GM21423 (cell line): ENCODE results near the gene PUSL1.
"Not testable (repeated sequence)": the region's sequence is repeated elsewhere in the genome, so short reads cannot be mapped to it uniquely, and the experiment has no call there.

Experiments used
- ATAC-seq: cut with Tn5 transposase; IDR thresholded peaks from one replicate; pipeline ENCODE4 v1.9.1; 2021; ENCODE audit warnings: mild to moderate bottlenecking, moderate library complexity; ENCODE audit not compliant: unreplicated experiment

PUSL1 gene

DNA sequence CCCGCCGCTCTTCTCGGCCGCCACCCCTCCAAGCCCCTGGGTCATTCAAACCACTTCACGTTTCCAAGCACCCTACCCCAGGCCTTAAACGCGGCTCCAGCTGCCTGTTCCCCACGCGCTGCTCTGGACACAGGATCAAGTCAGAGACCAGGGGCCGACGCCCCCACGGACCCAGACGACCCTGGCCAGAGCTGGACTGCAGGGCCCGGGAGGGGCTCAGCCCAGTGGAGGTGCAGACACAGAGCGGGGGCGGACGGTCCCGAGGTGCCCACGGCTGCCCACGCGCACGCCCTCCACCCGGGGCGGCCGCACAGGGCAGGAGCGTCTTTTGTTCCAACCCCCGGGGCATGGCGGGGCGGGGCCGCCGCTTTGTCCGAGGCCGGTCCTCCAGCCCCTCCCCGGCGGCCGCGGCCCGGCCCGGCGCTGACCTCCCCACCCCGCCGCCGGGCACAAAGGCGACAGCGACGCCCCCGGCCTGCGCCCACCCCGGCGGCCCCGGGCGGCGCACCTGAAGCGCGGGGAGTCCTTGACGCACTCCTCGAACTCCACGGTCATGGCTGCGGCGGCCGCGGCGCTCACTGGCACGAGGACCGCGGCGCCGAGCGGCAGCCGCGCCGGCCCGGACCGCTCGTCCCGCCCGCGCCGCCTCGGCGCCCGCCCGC, 1.0 kb upstream of the PUSL1 start:
- no peak for ATAC-seq

DNA sequence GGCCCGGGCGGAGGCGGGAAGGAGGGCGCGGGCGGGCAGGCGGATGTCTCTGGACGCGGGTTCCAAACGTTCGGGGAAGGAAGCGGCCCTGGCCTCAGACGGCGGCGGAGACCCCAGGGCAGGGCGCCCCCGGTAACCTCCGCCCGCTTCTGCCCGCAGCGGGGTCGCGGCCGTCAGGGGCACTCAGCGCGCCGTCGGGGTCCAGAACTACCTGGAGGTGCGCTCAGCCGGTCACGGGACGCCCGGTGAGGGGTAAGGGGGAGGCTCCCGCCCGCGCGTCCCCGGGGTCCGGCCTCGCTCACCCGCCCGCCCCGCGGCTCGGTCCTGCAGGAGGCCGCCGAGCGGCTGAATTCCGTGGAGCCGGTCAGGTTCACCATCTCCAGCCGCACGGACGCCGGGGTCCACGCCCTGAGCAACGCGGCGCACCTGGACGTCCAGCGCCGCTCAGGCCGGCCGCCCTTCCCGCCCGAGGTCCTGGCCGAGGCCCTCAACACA, 406 bp downstream of the PUSL1 start:
- ATAC-seq = no peak

DNA sequence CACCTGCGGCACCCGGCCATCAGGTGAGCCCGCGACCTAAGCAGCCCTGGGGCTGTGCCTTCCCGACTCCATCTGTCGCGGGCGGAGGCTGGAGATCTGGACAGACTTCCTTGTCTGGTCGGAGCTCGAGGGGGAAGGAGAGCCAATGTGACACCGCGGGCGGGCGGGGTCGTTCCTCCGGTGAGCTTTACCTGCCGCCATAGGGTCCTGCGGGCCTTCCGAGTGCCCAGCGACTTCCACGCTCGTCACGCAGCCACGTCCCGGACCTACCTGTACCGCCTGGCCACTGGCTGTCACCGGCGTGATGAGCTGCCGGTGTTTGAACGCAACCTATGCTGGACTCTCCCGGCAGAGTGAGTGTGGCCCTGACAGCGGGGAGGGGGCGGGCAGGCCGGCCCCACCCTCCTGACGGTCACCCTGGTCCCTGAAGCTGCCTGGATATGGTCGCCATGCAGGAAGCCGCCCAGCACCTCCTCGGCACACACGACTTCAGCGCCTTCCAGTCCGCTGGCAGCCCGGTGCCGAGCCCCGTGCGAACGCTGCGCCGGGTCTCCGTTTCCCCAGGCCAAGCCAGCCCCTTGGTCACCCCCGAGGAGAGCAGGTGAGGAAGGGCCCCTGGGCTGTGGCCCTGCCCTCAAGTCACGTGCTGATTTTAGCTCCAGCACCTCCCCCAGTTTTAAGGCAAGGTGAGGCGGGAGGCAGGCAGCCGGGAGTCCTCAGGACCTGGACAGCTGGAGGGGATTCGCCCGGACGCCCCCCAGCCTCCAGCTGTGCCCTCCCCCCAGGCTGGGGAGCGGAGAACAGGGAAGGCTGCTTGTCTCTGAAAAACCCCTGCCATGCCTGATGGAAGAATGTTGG, 1.1 kb downstream of the PUSL1 start:
- ATAC-seq = no peak

DNA sequence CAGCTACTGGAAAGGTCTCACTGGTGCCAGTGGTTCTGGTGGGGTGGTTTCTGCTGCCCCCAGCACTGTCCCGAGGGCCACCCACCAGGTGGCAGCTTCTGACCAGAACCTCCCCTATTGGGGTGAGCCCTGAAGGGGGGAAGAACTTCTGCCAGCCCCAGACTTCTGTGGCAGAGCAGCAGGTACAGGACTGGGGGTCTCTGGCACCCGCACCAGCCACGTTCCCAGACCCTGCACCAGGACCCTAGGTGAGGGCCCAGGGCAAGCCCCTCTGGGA, 1.6 kb downstream of the PUSL1 start:
- no peak for ATAC-seq

DNA sequence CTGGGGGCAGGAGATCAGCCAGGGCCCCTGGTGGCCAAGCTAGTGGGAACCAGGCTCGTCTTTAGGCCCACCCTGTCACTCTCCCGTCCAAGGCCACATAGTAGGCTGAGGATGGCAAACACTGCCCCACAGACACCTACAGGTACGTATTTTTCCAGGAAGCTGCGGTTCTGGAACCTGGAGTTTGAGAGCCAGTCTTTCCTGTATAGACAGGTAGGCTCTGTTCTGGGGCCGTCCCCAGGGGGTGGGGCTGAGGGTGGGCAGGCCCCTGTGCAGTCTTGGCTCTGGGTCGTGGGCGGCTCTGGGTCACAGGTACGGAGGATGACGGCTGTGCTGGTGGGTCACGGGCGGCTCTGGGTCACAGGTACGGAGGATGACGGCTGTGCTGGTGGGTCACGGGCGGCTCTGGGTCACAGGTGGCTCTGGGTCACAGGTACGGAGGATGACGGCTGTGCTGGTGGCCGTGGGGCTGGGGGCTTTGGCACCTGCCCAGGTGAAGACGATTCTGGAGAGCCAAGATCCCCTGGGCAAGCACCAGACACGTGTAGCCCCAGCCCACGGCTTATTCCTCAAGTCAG, 2.2 kb downstream of the PUSL1 start:
- ATAC-seq = no peak

DNA sequence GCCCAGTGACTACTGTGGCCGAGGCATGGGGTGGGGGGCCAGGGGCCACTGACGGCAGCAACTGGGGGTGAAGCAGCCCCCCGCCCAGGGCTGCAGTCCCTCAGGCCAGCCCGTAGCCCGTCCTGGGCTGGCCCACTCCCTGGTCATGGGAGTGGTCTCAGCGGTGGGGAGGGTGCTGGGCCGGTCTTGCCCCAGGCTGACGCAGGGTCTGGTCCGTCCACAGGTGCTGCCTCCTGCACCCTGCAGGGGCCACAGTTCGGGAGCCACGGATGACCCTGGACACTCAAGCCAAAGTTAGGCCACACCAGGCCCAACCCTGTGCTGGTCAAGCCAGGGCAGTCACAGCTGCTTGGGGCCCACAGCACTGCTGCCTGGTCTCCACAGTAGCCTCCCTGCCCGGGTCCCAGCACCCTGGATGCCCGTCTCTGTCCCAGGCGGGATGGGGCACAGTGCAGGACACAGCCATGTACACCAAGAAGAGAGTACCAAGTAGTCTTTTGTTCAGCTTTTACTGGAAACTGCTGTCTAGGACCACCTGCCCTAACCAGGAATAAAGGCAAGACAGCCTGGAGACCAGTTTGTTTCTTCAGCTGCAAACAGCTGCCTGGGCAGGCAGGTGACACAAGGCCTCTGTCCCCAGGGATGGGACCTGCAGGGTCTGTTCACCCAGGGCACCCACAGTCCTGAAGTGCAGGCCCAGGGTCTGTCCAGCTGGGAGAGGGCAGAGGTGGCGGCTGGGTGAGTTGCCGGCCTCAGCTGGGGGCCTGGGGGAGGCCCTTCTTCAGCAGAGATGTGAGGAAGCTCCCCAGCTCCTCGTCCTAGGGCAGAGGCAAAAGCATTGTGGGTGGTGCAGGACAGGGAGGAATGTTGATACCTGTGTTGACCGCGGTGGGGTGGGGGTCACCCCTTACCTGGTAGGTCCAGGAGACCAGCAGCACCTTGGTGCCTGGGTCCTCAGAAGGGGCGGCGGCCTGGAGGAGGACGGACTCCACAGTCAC, 3.0 kb downstream of the PUSL1 start:
- no peak for ATAC-seq

DNA sequence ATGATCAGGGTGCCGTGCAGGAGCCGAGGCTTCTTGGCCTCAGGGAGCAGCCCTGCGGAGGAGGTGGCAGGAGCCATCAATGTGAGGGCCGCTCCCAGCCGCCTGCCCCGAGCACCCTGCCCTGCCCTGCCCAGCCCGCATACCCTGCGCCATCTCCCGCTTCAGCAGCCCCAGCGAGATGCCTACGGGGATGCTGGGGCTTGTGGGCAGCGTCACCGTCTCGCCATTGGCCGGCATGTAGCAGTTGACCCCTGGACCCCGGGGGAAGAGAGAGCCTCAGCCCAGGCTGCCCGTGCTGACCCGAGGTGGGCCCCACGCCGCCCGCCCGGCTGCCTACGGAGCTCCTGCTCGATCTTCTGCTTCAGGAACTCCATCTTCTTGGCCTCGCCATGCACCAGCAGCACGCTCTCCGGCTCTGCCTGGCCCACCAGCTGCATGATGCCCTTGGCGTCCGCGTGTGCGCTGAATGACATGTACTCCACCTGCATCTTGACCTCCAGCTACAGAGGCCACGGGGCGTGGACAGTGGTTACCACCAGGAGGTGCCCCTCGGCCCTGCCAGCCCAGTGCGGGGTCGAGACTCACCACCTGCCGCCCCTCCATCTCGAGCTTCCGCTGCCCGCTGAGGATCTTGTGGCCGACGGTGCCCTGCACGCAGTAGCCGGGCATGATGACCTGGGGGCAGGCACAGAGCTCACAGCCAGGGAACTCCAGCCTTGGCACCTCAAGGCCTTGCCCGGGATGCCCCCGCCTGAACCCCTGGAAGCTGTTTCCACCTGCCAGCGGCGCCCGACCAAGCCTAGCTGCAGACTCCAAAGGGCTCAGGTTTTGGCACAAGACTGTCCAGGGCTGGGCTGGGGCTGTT, 4.3 kb downstream of the PUSL1 start:
- no peak for ATAC-seq

DNA sequence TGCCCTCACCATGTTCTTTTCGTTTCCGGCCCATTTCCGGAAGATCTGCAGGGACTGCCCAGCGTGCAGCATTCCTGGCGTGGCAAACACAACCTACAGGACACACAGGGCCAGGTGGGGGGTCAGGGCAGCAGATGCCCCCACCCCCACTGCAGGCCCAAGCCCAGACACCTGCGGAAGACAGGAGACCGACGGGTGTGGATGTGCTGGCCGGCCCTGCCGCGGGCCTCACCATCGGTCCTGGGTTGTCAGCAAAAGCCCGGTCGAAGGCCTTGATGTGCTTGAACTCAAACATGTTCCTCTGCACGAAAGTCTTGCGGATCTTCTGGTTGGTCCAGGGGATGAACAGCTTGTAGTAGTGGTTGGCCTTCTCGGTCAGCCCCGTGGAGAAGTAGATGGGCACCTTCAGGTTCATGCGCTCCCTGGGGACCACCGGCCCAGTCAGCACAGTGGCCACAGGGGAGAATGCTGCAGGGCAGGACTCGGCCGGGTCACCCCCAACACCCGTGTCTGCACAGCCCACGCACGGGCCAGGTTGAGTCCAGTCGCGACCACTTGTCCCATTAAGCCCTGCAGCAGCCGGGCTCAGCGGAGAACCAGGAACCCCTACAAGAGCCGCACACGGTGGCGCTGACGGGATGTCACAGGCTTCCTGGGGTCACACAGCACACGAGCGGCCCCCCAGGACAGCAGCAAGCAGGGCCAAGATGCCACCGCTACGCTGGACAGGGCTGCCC, 5.3 kb downstream of the PUSL1 start:
- no peak for ATAC-seq

DNA sequence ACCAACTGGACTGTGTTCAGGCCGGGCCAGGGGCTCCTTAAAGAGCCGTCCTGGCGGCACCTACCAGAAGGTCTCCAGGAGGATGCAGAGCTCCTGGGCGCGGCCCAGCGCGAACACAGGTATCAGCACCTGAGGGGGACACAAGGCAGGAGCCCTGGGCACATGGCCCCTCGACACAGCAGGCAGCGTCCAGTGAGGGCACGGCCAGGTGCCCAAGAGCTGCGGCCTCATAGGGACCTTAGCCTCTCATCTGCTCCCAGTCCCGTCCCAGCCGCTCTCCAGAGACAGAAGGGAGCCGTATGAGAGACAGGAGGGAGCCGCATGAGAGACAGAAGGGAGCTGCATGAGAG, 5.8 kb downstream of the PUSL1 start:
- no peak for ATAC-seq

DNA sequence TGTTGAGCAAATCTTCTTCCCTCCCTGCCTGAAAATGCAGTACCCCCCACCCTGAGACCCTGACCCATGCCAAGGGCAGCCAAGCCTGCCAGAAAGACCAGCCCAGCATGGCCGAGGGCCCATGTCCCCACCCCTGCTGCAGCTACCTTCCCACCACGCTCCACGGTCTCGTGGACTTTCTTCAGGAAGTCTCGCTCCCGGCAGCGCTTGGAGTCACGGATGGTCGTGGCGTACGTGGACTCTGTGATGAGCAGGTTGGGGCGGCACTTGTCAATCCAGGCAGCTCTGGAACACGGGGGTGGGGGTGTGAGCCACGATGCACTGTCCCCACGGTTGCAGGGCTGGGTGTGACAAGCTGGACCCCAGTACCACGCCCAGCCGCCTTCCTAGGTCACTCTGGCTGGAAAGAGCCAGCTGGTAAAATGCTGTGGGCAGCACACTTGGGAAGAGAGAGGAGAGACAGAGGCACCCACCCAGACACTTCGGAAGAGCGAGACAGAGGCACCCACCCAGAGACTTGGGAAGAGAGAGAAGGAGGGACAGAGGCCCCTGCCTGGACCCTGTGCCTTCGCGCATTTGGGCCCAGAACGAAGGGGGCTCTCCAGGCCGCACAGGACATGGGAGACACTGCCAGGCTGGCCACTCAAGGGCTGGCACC, 6.4 kb downstream of the PUSL1 start:
- no peak for ATAC-seq

DNA sequence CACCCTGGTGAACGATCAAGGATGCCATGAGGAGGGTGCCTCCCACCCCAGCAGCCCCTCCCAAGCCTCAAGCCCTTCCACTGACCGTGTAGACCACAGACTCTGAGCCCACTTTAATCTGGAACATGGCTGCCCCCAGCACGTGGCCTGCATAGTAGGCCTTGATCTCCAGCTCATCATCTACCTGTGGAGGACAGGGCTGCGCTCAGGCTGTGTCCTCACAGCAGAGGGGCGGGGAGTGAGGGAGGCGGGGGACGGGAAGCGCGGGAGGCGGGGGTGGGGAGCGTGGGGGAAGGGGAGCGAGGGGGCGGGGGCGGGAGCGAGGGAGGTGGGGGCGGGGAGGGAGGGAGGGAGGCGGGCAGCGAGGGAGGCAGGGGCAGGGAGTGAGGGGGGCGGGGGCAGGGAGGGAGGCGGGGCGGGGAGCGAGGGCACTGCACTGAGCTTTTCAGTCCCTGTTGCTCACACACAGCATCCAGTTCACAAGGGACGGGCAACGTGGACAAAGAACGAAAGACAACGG, 7.1 kb downstream of the PUSL1 start:
- no peak for ATAC-seq

DNA sequence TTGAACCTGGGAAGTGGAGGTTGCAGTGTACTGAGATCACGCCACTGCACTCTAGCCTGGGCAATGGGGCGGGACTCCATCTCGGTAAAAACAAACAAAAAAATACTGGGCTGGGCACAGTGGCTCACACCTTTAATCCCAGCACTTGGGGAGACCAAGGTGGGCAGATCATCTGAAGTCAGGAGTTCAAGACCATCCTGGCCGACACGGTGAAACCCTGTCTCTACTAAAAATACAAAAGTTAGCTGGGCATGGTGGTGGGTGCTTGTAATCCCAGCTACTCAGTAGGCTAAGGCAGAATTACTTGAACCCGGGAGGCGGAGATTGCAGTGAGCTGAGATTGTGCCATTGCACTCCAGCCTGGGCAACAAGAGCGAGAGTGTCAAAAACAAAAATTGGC, 7.8 kb downstream of the PUSL1 start:
- ATAC-seq = not testable (repeated sequence)

DNA sequence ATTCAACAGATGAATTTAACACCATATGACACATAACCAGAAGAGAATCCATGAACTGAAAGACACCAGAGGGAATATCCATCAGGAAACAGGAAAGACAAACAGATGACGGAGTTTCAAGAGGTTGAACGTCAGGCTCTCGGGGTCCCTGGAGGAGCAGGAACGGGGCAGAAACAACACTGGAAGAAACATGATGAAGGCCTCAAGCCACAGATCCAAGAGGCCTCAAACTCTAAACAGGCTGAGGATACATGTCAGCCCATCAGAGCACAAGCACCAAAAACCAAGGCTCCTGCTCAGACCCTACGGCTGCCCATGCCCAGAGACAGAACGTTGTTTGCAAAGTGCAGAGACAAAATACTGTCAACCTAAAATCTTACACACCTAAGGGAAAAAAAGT, 9.0 kb downstream of the PUSL1 start:
- no peak for ATAC-seq

DNA sequence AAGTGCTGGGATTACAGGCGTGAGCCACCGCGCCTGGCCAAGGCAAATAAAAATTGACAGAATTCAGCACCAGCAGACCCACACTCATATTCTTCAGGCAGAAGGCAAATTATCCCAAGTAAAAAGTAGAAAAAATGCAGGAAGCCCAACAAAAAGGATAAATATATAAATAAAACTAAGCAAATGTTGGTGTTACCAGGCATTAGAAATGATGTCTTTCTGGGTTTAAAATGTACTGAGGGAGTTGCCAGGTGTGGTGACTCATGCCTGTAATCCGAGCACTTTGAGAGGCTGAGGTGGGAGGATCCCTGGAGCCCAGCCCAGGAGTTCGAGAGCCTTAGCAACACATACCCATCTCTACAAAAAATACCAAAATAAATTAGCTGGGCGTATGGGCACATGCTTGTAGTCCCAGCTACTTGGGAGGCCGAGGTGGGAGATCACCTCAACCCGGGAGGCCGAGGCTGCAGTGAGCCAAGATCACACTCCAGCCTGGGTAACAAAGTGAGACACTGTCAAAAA, 9.8 kb downstream of the PUSL1 start:
- ATAC-seq = no peak

DNA sequence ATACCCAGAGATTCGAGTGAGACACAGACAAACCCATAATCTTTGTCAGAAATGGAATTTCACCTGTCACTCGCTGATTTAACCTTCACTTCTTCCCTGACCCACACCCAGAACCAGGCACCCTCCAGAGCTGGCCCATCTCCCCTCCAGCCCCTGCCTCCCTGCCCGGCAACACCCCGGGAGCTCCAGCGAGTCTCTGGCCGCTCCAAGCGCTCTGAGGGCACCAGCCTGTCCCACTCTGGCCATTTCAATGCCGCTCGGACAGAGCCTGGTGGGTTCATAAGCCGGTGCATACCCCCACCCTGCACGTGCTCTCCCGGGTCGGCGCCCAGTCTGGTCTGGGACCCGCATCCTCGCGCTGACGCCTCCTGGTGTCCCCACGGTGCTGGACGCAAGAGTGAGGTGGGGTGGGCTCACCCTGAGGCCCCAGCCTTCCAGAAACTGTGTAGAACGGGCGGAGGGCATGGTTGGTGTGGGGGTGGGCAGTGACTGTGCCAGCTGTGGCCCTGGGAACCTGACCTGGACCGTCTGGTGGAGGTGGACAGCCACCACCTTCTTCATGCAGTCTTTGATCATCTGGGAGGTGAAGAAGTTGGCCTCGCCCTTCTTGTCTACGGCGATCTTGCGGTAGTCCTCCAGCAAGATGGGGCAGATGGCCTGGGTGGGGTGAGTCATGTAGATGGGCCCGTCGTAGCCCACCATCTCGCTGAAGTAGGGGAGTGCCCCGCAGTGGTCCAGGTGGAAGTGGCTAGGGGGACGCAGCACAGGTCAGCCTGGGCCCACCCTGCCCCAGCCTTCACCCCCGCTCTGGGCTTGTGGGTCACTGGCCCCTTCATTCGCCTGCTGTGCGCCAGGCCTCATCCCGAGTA, 10.6 kb downstream of the PUSL1 start:
- ATAC-seq = no peak

DNA sequence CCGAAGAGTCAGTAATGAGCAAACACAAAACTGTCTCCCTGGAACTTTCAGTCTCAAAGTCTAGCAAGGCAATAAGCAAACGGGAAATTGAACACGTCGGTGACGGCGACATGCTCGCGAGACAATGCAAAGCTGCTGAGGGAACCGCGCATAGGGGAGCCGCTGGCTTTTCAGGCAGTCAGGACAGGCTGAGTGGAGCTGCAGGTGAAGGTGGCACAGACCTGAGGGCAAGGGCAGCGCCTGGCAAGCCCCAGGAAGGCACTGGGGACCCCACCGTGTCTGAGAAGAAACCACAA, 11.2 kb downstream of the PUSL1 start:
- no peak for ATAC-seq

DNA sequence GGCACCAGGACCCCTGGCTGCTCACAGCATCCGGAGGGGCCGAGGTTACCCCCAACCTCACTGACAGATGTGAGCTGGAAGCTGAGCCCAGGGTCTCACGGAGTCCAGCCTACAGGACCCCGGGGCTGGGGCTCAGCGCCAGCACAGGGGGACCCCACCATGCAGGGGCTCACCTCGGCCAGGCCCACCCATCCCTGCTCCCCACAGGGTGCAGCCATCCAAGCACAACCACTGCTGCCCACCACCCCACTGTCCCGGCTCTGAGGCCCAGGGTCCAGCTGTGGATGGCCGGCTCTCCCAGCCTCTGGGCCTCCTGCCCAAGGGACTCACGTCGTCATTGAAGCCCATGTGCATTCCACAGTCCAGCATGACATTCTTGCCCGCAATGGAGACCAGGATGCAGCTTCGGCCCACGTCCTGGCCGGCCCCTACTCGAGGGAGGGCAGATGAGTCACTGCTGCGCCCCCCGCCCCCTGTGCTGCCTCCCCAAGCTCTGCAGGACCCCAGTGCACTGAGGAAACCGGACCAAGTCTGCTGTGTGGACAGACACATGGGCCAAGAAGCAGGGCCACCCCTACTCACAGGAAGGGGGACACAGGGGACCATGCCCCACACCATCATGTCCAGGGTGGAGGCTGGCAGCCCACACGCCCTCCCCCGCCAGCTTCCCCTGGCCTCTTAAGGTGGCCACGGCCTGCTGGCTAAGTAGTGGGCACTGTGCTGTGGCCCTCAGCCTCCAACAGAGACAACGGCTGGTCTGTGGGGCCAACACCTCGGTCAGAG, 12.5 kb downstream of the PUSL1 start:
- no peak for ATAC-seq
